ENCODE data around the gene SDE2.
"Not testable (repeated sequence)": the region's sequence is repeated elsewhere in the genome, so short reads cannot be mapped to it uniquely, and the experiment has no call there.

SDE2 gene

DNA sequence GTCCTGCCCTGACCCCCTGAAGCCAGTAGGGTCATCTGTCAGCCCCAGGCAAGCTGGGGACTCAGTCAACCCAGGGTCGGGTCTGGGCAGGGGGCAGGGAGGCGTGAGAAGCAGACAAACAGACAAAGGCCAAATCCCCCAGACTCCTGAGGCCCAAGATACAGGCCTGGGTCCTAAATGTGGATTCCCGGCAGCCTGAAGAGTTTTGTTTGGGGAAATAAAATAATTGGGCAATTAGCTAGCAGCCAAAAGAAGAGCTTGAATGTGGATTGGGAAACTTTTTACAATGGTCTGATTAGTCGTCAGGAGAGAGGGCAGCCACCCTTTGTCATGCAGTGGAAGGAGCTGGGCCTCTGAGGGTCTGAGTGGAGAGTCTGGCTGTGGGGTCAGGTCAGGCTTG, 53.6 kb downstream of the SDE2 start:
- DNase-seq (ENCODE audit: low read depth in 2 of 2, low spot score in 1 of 2), result no peak

GRCh38 chr1:225944951-225945350, 54.2 kb downstream of the SDE2 start:
- DNase-seq (ENCODE audit: low read depth in 2 of 2, low spot score in 1 of 2), result no peak

GRCh38 chr1:225944387-225944786, 54.8 kb downstream of the SDE2 start:
- no peak for DNase-seq (ENCODE audit: low read depth in 2 of 2, low spot score in 1 of 2)

GRCh38 chr1:225943582-225943981, 55.6 kb downstream of the SDE2 start:
- DNase-seq (ENCODE audit: low read depth in 2 of 2, low spot score in 1 of 2), result no peak

GRCh38 chr1:225942574-225942973, 56.6 kb downstream of the SDE2 start:
- DNase-seq (ENCODE audit: low read depth in 2 of 2, low spot score in 1 of 2), result no peak

DNA sequence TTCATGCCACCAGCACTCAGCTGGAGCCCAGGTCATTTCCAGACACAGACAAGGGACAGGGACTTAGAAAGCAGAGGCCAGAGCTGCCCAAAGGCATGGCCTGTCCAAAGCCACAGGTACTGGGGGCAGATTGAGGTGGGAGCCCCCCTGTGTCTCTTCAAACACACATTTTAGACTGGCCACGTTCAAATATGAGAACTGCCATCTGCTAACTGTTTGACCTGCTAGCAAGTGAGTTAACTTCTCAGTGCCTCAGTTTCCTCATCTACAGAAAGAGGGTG, 57.3 kb downstream of the SDE2 start:
- no peak for DNase-seq (ENCODE audit: low read depth in 2 of 2, low spot score in 1 of 2)

- no peak for DNase-seq (ENCODE audit: low read depth in 2 of 2, low spot score in 1 of 2)
These were observed 57.8 kb downstream of the SDE2 start, which contains the start of gene LEFTY2 for GRCh38 chr1:225941187-225941941. Gene LEFTY2 (minus strand): TSS chr1:225941220. CDS start chr1:225941140, 80 bp downstream.

DNA sequence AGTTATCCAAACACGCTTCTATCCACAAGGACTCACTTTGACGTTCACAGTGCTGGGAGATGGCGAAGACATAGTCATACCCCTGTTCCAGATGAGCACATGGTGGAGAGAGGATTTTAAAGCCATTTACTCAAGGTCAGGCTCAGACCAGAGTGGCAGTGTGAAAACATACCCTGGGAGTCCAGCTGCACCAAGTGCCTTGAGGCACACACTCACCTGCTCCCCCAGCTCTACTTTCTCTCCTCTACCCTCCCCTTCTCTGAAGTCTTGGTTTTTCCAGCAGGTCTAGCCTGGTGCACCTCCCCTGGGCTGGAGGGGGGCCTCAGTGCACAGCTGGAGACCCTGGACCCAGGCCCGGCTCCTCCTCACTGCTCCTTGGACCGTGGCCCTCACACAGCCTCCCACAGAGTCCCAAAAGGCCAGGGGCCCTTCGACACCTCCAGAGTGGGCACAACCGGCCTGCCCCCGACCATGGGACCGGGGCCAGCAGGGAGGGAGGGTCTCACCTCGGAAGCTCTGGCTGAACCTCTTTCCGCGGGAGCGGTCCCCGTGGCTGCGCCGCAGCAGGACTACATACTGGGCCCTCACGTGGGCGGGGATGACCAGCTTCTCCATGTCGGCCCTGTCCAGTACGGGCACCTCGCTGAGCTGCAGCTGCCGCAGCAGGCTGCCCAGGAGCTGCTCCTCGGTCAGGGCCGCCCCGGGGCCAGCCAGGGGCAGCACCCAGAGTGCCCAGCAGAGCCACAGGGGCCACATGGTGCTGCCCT, 58.6 kb downstream of the SDE2 start:
- no peak for DNase-seq (ENCODE audit: low read depth in 2 of 2, low spot score in 1 of 2)

DNA sequence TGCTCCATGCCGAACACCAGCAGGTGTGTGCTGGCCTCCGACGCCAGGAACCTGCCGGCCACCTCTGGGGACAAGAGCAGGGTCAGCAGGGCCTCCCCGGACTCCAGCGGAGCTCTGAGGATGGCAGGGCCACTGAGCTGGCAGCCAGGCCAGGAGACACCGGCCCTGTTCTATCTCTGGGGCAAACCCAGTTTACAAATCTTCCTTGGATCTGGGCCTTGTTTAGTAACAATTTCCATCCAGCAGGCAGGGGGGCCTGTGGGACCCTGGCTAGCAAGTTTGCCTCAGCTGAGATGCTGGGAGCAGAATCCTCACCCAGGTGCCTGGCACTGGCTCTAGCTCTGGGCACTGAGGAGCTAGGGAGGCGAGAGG, 59.2 kb downstream of the SDE2 start:
- not testable (repeated sequence) for DNase-seq (ENCODE audit: low read depth in 2 of 2, low spot score in 1 of 2)

GRCh38 chr1:225939097-225939938, 59.8 kb downstream of the SDE2 start:
- not testable (repeated sequence) for DNase-seq (ENCODE audit: low read depth in 2 of 2, low spot score in 1 of 2)

DNA sequence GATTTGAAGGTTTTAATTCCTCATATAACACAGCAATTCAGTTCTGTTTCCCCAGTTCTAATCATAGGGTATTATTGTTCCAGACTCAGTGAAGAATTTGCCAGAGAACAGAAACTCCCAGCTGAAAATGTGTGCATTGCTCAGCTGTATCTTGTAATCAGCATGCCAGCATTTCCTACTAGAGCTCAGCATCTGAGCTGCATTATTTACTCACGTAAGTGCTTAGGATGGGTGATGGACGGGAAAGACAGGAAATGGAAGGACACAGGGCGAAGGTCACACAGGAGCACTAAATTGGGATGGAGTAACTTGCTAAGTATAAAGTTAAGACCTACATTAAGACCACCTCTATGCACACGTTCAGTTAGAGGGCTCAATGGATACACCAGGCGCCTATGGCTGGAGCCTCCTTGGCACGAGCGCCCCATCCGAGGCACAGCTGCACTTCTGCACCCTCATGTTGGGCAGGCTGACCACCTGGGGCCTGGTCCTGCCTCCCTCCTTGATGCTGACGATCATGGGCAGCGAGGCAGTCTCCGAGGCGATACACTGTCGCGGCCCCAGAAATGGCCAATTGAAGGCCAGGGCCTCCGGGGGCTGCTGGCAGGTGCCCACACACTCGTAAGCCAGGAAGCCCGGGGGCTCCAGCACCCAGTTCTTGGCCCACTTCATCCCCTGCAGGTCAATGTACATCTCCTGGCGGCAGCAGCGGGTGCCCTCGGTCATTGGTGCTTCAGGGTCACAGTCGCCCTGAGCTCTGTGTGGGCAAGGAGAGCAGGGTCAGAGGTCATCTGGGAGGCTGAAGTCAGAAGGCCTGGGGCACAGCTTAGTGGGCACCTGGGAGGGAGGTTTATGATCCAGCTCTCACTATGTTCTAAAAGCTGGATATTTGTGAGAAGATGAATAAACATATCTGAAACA, 61.8 kb downstream of the SDE2 start:
- no peak for DNase-seq (ENCODE audit: low read depth in 2 of 2, low spot score in 1 of 2)

GRCh38 chr1:225936523-225936922, 62.6 kb downstream of the SDE2 start:
- no peak for DNase-seq (ENCODE audit: low read depth in 2 of 2, low spot score in 1 of 2)

DNA sequence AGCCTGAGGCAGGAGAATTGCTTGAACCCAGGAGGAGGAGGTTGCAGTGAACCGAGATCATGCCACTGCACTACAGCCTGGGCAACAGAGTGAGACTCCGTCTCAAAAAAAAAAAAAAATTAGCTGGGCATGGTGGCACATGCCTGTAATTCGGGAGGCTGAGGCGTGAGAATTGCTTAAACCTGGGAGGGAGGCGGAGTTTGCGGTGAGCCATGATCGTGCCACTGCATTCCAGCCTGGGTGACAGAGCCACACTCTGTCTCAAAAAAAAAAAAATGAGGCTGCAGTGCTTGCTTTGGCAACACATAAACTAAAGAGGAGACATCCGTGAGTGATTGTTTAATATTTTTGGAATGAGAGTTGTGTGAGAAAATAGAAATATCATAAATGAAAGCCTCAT, 63.1 kb downstream of the SDE2 start:
- not testable (repeated sequence) for DNase-seq (ENCODE audit: low read depth in 2 of 2, low spot score in 1 of 2)

GRCh38 chr1:225934711-225935110, 64.4 kb downstream of the SDE2 start:
- DNase-seq (ENCODE audit: low read depth in 2 of 2, low spot score in 1 of 2), result no peak

GRCh38 chr1:225933072-225933471, 66.1 kb downstream of the SDE2 start:
- DNase-seq (ENCODE audit: low read depth in 2 of 2, low spot score in 1 of 2), result no peak

Data from stimulated activated CD8-positive, alpha-beta memory T cell treated with anti-CD3 and anti-CD28 coated beads, Interleukin-4, amount 100 ng/mL, for 4 hours (primary cell).